ENCODE results near the gene REN.

The REN gene

DNA sequence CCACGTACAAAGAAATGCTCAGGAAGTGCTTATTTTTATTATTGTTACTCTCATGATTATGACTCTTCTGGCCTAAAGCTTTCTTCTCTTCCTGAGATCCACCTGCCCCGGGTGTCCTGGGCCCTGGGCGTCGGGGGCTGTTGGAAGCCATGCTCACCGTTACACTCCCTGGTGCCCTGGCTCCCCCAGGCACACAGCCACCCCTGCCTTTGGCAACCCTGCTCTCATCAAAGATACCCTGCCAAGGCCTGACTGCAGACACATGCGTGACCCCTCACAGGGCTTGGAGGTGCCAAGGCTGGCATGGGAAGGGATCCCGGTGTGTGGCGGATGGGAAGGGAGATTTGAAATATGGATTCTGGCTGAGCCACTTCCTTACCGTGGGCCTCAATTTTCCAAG lies 33.4 kb upstream of the REN start:
- Histone ChIP-seq H3K4me1 (no peaks in the 10 kb centered on the region), H3K36me3 (no peaks in the 10 kb centered on the region), H3K4me3 (ENCODE audit: low read depth, low read length) (no peak overlapping the region), H3K9me3 (no peaks in the 10 kb centered on the region), H3K27me3 (peaks cover 13% of the 10 kb centered on the region)
- TF ChIP-seq, protein P1, sequence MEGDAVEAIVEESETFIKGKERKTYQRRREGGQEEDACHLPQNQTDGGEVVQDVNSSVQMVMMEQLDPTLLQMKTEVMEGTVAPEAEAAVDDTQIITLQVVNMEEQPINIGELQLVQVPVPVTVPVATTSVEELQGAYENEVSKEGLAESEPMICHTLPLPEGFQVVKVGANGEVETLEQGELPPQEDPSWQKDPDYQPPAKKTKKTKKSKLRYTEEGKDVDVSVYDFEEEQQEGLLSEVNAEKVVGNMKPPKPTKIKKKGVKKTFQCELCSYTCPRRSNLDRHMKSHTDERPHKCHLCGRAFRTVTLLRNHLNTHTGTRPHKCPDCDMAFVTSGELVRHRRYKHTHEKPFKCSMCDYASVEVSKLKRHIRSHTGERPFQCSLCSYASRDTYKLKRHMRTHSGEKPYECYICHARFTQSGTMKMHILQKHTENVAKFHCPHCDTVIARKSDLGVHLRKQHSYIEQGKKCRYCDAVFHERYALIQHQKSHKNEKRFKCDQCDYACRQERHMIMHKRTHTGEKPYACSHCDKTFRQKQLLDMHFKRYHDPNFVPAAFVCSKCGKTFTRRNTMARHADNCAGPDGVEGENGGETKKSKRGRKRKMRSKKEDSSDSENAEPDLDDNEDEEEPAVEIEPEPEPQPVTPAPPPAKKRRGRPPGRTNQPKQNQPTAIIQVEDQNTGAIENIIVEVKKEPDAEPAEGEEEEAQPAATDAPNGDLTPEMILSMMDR (IDR thresholded peaks at IDR 0.05; ENCODE audit: low read depth, low read length): no peak
- no peak for DNase-seq

DNA sequence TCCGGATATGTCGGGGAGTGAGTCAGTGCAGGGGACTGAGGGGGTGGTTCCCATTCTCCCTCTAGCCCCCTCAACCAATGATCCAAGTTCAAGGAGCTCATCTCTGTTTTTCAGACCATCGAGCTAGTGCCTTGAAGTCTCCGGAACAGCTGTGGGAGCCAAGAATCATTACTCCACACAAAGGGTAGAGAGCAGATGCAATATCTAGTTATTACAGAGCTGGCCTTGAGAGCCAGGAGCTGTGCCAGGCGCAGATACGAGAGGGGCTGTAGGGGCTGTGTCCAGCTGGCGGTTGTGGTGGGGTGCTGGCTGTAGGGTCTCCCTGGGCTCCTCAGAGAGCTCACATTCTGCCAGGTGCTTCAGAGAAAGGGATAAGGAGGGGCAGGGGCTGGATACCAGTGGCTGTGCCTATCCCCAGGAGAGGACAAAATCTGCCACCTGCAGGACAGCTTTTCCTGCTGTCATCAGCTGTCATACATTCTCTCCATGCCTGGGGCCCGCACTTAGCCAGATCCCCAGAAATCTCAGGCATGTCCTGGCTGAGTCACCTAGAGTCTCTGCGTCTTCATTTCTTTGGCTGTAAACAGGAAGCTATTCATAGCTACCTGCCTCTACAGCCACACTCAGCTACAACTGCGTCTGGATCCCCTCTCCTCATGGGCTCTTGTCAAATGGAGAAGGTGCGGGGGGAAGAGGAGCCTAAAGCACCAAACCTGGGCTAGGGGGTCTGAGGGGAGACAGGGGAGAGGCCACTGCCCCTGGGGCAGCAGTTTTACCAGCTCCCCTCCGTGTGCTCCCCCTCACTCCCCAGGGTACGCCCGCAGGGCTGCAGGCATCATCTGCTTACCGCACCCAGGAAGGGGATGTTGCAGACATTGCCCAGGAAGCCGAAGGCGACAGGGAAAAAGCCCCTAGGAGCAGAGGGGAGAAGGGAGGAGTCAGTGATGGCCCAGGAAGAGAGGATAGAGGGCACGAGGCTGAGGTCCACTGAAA lies 32.5 kb upstream of the REN start:
- no peaks in the 10 kb centered on the region for H3K4me1 ChIP-seq
- DNase-seq: no peak

DNA sequence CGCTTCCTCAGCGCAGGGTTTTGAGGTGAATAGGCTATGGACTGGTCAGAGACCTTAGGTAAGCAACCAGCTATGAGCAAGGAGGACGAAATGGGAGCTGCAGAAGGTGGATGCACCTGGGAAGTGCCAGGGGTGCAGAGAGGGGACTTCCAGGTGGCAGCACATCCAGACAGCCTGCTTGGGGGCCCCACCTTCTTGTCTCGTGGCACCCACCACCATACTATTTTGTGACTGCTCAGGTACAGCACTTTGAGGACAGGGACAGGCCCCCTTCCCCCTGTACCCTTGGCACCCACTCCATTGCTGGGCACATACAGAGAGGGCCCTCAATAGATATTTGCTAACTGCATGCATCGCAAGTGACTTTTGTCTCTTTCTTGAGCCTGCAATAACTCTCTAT lies 30.9 kb upstream of the REN start:
- Histone ChIP-seq H3K4me1 (no peaks in the 10 kb centered on the region), H3K4me3 (ENCODE audit: low read depth, low read length) (no peak overlapping the region), H3K27me3 (peaks cover 6% of the 10 kb centered on the region), H3K9me3 (no peaks in the 10 kb centered on the region), H3K36me3 (no peaks in the 10 kb centered on the region)
- no peak for DNase-seq
- TF ChIP-seq, protein P1 (IDR thresholded peaks at IDR 0.05; ENCODE audit: low read depth, low read length): no peak

More for the DNA sequence above, 32.5 kb upstream of the REN start:
- Histone ChIP-seq H3K27me3 (peaks cover 4% of the 10 kb centered on the region), H3K4me3 (ENCODE audit: low read depth, low read length) (no peak overlapping the region), H3K36me3 (no peaks in the 10 kb centered on the region), H3K9me3 (no peaks in the 10 kb centered on the region)
- TF ChIP-seq, protein P1 (IDR thresholded peaks at IDR 0.05; ENCODE audit: low read depth, low read length): no peak

DNA sequence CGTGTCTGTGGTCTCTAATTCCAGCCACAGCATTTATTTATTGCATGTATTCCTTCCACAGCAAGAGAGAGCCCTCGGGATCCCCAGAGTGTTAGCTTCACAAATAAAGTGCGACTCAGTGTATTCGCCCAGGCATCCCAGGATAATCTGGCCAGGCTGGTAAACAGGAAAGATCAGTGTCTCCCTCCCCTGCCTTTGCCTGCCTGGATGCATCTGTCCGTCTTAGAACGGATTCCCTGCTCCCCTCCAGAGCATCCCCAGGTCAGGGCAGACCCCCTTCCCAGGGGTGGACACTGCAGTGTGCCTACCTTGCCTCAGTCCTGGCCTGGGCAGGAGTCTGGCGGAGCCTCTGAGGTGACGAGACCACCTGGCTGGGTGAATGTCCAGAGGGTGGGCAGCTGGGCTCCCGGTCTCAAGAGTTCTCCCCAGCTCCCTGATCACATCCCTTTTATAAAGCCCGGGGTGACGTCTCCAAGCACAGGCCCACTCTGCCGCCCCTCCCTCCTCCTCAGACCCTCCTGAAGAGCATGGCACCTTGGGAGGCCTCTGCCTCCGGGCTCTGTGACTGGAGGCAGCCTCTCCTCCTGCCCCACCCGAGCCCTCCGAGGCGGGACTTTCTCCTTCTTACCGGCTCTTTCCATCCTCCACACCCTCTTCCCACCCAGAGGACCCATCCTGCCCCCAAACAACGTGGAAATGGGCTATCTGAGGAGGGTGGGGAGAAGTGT lies 30.1 kb upstream of the REN start, which contains the start of gene KISS1:
Gene KISS1, minus strand, starts transcription at position 424 of the 728 bp plus-strand sequence. CDS start 3,615 bp downstream, outside the sequence.
- no peaks in the 10 kb centered on the region for H3K4me1 ChIP-seq
- no peak for DNase-seq
- TF ChIP-seq, protein P1 (IDR thresholded peaks at IDR 0.05; ENCODE audit: low read depth, low read length): no peak
- no peak within 1 kb of the TSS for H3K4me3 ChIP-seq (ENCODE audit: low read depth, low read length)
- no peaks in the 10 kb centered on the region for H3K36me3 ChIP-seq
- no peaks in the 10 kb centered on the region for H3K9me3 ChIP-seq
- peaks cover 6% of the 10 kb centered on the region for H3K27me3 ChIP-seq

DNA sequence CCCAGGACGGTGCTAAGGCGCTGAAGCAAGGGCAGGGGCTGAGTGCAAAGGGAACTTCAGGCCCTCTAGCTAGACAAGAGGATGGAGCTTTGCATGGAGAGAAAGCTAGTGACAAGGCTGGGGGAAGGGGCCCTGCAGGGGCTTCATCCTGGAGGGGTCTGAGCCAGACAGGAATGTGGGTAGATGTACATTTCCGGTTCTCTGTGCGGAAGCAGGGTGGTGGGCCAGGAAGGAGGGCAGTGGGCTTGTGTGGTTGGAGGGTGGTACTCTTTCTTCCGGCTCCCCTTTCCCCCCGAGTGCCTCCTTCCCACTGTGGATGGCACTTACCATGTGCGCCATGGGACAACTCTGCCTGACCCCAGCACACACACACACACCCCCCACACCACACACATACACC lies 28.6 kb upstream of the REN start:
- TF ChIP-seq, protein P1 (IDR thresholded peaks at IDR 0.05; ENCODE audit: low read depth, low read length): no peak
- no peaks in the 10 kb centered on the region for H3K9me3 ChIP-seq
- no peaks in the 10 kb centered on the region; the same call in none of the 2 replicates for H3K4me1 ChIP-seq
- no peaks in the 10 kb centered on the region for H3K36me3 ChIP-seq
- DNase-seq: no peak
- no peak overlapping the region for H3K4me3 ChIP-seq (ENCODE audit: low read depth, low read length)
- H3K27me3 ChIP-seq: peaks cover 11% of the 10 kb centered on the region

Measured in BE2C (cell line).